HG02763 (cell line): ENCODE results near the gene SKAP1.
"Not testable (repeated sequence)": the region's sequence is repeated elsewhere in the genome, so short reads cannot be mapped to it uniquely, and the experiment has no call there.

ENCODE experiments used
- ATAC-seq: cut with Tn5 transposase; IDR thresholded peaks from one replicate; pipeline ENCODE4 v1.9.1; 2021; ENCODE audit warnings: mild to moderate bottlenecking, moderate library complexity; ENCODE audit not compliant: unreplicated experiment

SKAP1 gene

GRCh38 chr17:48250059-48250458 lies 180.0 kb downstream of the SKAP1 start:
- ATAC-seq = not testable (repeated sequence)

GRCh38 chr17:48247603-48248002 lies 182.4 kb downstream of the SKAP1 start:
- ATAC-seq = no peak

- ATAC-seq = no peak
These were observed 183.0 kb downstream of the SKAP1 start for GRCh38 chr17:48247038-48247437.

GRCh38 chr17:48246612-48247011 lies 183.4 kb downstream of the SKAP1 start:
- no peak for ATAC-seq

- not testable (repeated sequence) for ATAC-seq
These were observed 184.5 kb downstream of the SKAP1 start for GRCh38 chr17:48245465-48246033.

- no peak for ATAC-seq
These were observed 185.2 kb downstream of the SKAP1 start for GRCh38 chr17:48244814-48245213.

GRCh38 chr17:48244121-48244711 lies 185.8 kb downstream of the SKAP1 start:
- ATAC-seq = no peak

GRCh38 chr17:48241770-48242497 lies 188.1 kb downstream of the SKAP1 start:
- no peak for ATAC-seq

GRCh38 chr17:48241131-48241591 lies 188.9 kb downstream of the SKAP1 start:
- peak; percentile 70 for ATAC-seq

- ATAC-seq = no peak
These were observed 189.4 kb downstream of the SKAP1 start for GRCh38 chr17:48240562-48241130.

GRCh38 chr17:48240122-48240521 lies 189.9 kb downstream of the SKAP1 start:
- no peak for ATAC-seq

- ATAC-seq = no peak
These were observed 190.4 kb downstream of the SKAP1 start for GRCh38 chr17:48239603-48239995.

GRCh38 chr17:48238933-48239602 lies 190.9 kb downstream of the SKAP1 start:
- no peak for ATAC-seq

GRCh38 chr17:48237456-48237855 lies 192.6 kb downstream of the SKAP1 start:
- no peak for ATAC-seq

- no peak for ATAC-seq
These were observed 193.3 kb downstream of the SKAP1 start for GRCh38 chr17:48236681-48237134.

- no peak for ATAC-seq
These were observed 195.1 kb downstream of the SKAP1 start for GRCh38 chr17:48234922-48235321.

- ATAC-seq = no peak
These were observed 197.7 kb downstream of the SKAP1 start for GRCh38 chr17:48231995-48232959.

- ATAC-seq = no peak
These were observed 200.1 kb downstream of the SKAP1 start for GRCh38 chr17:48229936-48230335.

GRCh38 chr17:48228720-48229119 lies 201.3 kb downstream of the SKAP1 start:
- no peak for ATAC-seq
